Neutrophil (primary cell): Measurements from ENCODE around the gene OAF.

ENCODE experiments used
- H3K27ac ChIP-seq: fragments of 200-600 bp; sonication (generic); 2 replicates; pipeline ENCODE4 v1.5.1; 2016; ENCODE audit warnings: mild to moderate bottlenecking, moderate library complexity
- H3K27me3 ChIP-seq: fragments of 200-600 bp; sonication (generic); 2 replicates; pipeline ENCODE4 v1.6.0; 2016; ENCODE audit warnings: mild to moderate bottlenecking
- H3K36me3 ChIP-seq: fragments of 200-600 bp; sonication (generic); 2 replicates; pipeline ENCODE4 v1.5.1; 2017
- H3K4me1 ChIP-seq, 2 experiments: fragments of 200-600 bp in 1 of 2; sonication (generic) in 1 of 2; 1 replicate in 1 of 2; 2 replicates in 1 of 2; pipeline versions ENCODE4 v1.5.1 to v1.6.1; 2013 to 2016; ENCODE audit warnings: low read depth in 1 of 2, low read length in 1 of 2, mild to moderate bottlenecking in 1 of 2, moderate library complexity in 1 of 2; ENCODE audit not compliant: control insufficient read depth in 1 of 2, insufficient read depth in 1 of 2
- H3K4me3 ChIP-seq, 2 experiments: fragments of 200-600 bp in 1 of 2; sonication (generic) in 1 of 2; 1 replicate in 1 of 2; 2 replicates in 1 of 2; pipeline ENCODE4 v1.5.1; 2013 to 2016; ENCODE audit warnings: low read depth in 1 of 2, low read length in 1 of 2, mild to moderate bottlenecking in 1 of 2, moderate library complexity in 1 of 2
- H3K9me3 ChIP-seq: fragments of 200-600 bp; sonication (generic); 2 replicates; pipeline ENCODE4 v1.5.1; 2016
- CTCF ChIP-seq: fragments of 200-600 bp; sonication (generic); IDR thresholded peaks from 2 replicates; pipeline ENCODE4 v1.5.1; 2016; ENCODE audit warnings: antibody characterized with exemption

OAF gene

DNA sequence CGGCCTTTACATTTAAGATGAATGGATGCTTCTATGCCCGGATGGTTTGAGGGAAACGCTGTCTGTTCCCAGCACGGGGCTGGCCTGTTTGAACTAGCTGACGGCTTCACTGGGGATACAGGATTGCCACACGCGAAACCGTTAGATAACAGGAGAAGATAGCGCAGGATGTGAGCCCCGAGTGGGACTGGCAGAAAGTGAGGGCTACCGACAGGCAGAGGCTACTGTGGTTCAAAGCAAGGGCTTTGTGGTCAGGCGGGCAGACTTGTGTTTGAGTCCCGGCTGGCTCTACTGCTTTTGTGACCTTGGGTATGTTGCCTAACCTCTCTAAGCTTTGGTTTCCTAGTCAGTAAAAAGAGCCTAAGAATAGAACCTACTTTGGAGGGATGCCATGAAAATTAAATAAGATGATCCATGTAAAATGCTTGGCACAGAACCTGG lies 2.8 kb upstream of the OAF start:
- H3K9me3 ChIP-seq: no peaks in the 10 kb centered on the region
- H3K4me3 ChIP-seq: no peak overlapping the region
- H3K27me3 ChIP-seq: peaks cover 81% of the 10 kb centered on the region
- H3K4me1 ChIP-seq: peaks cover 11 to 22% of the 10 kb centered on the region in 2 experiments
- H3K27ac ChIP-seq: no peak overlapping the region
- H3K36me3 ChIP-seq: no peaks in the 10 kb centered on the region
- TF ChIP-seq CTCF: no peak

DNA sequence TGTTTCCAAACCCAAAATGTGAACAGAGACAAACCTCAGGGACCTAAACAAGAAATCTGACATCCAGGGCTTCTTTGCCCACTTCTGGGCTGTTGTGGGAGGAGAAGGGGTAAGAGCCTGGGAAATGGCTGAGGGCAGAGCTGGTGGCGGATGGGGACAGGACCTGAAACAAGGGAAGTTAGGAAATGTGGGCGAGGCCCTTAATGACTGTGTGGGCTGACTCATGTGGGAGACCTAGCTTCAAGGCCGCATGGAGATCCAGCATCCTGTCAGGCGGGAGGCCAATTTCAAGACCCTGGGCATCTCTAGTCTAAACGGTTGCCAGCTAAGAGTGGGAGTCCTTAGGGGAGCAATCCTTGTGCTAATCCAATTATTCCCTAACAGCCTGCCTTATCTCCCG lies 2.1 kb upstream of the OAF start:
- no peak overlapping the region for H3K4me3 ChIP-seq
- no peaks in the 10 kb centered on the region for H3K36me3 ChIP-seq
- H3K4me1 ChIP-seq: peaks cover 11 to 22% of the 10 kb centered on the region in 2 experiments
- peaks cover 89% of the 10 kb centered on the region for H3K27me3 ChIP-seq
- no peaks in the 10 kb centered on the region for H3K9me3 ChIP-seq
- H3K27ac ChIP-seq: no peak overlapping the region
- TF ChIP-seq CTCF: no peak

DNA sequence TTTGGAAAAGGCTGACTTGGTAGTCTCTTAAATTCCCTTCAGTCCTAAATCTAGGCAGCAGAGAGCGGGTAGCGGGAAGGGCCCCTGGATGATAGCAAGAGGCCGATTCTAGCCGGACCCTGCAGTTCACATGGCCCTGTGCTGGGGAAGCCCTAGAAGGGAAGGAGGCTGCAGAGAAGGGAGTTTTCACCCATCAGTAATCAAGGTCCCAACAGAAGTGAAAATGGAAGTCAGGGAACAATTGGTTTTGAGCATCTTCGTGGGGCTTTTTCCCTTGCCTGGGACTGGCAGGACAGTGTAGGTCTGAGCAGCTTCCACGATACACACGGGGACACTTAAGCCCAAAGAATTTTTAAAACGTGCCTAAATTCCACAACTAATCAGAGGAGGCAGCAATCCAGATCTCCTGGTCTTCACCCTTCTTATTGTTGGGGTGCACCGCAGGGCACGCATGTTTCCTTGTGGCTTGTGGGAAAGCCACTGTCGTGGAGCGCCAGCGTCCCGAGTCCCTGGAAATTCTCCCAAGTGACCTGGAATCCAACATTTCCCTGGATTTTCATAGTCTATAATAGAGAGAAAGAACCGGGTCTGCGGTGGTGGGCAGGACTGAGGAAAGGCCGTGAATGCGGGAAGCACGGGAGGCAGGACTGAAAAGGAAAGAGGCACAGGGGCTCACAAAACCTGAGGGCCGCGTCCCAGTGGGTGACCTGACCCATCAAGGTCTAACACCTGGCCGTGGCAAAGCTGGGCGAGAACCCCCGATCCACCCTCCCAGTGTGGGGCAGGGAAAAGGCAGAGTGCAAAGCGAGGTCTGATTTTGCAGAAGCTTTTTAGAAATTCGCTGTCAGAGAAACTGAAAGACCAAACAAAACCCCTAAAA lies 846 bp upstream of the OAF start:
- H3K27me3 ChIP-seq: peaks cover 98% of the 10 kb centered on the region
- TF ChIP-seq CTCF: no peak
- no peaks in the 10 kb centered on the region for H3K9me3 ChIP-seq
- no peaks in the 10 kb centered on the region for H3K36me3 ChIP-seq
- H3K4me1 ChIP-seq: peaks cover 11 to 22% of the 10 kb centered on the region in 2 experiments
- peak overlapping the region in 1 of 2 experiments; percentile 53 for H3K4me3 ChIP-seq
- no peak overlapping the region for H3K27ac ChIP-seq

DNA sequence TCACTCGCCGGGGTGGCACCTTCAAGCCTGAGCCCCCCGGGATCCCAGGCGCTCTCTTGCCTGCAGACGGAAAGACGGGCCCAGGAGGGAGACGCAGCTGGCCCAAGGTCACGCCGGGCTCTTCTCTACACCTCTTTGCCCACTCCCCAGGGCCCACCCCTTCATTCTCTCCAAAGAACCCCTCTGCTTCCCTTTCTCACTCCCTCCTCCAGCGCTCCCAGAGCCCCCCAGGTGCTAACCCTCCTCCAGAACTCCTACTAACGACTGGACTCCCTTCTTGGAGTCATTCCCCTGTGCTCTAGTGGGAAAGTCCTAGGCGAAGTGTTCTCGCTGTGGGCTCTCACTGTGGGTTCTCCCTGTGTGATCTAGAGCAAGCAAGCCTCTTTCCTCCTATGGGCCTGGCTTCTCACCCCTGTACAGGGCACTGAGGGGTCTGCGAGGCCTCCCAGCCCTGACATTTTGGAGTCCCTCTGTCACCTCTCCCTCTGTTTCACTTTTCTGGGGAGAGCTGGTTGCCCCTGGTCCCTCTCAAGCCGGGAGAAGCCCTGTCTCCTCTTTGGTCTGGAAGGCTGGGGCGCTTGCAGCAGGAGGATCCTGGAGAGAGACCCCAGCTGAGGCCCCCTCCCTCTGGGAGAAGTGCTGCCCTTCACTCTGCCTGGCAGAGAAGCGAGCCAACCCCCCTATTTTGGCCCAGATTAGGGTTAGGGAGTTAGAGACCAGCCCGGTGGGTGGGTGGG lies 858 bp downstream of the OAF start:
- peaks cover 11 to 22% of the 10 kb centered on the region in 2 experiments for H3K4me1 ChIP-seq
- H3K36me3 ChIP-seq: no peaks in the 10 kb centered on the region
- peaks cover 82% of the 10 kb centered on the region for H3K27me3 ChIP-seq
- H3K27ac ChIP-seq: no peak overlapping the region
- TF ChIP-seq CTCF: no peak
- H3K9me3 ChIP-seq: no peaks in the 10 kb centered on the region
- peak overlapping the region in 1 of 2 experiments; percentile 53 for H3K4me3 ChIP-seq

DNA sequence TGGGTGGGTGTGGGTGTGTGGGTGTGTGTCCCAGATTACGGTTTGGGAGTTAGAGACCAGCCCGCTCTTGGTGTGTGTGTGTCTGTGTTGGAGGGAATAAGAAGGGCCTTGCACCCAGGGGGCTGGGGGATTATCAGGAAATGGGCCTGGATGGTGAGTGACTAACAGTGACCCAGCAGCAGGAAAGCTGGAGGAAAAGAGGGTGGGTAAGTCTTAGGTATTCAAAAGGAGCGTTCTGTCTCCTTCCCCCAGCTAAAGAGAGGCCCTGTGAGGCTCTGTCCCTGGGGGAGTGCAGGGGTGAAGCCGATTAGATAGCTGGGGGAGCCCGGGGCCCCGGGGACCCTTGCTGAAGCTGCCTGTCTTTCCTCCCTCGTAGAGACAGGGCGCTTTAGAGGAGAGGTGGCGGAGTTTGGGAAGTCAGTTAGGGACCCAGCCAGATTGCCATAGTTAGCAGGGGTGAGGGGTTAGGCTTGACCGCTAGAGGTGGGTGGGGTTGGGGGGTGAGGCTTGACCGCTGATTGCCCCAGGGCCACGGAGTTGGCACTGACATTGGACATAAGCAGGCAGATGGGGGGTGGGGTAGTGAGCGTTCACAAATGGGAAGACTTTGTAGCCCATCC lies 1.5 kb downstream of the OAF start:
- Histone ChIP-seq H3K4me3 (no peak overlapping the region), H3K36me3 (no peaks in the 10 kb centered on the region), H3K27ac (no peak overlapping the region), H3K27me3 (peaks cover 75% of the 10 kb centered on the region), H3K9me3 (no peaks in the 10 kb centered on the region), H3K4me1 (peaks cover 11 to 22% of the 10 kb centered on the region in 2 experiments)
- TF ChIP-seq CTCF: no peak
